NCI-H2081 (cell line): Measurements from ENCODE around the gene FOXO3B.
"Not testable (repeated sequence)": the region's sequence is repeated elsewhere in the genome, so short reads cannot be mapped to it uniquely, and the experiment has no call there.

Experiments
- DNase-seq, 2 experiments: peaks; one replicate each; lab custom pipeline; 2025; lab: John Stamatoyannopoulos, UW

The FOXO3B gene

DNA sequence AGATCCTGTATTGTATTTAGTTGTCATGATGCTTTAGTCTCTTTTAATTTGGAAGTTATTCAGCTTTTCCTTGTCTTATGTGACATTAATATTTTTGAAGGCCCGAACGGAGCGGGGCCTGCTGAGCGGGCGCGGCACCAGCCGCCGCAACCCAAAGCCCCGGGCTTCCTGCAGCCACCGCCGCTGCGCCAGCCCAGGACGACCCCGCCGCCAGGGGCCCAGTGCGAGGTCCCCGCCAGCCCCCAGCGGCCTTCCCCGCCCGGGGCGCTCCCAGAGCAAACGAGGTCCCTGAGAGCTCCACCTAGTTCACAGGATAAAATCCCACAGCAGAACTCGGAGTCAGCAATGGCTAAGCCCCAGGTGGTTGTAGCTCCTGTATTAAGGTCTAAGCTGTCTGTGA, 32.0 kb downstream of the FOXO3B start:
- not testable (repeated sequence) for DNase-seq

DNA sequence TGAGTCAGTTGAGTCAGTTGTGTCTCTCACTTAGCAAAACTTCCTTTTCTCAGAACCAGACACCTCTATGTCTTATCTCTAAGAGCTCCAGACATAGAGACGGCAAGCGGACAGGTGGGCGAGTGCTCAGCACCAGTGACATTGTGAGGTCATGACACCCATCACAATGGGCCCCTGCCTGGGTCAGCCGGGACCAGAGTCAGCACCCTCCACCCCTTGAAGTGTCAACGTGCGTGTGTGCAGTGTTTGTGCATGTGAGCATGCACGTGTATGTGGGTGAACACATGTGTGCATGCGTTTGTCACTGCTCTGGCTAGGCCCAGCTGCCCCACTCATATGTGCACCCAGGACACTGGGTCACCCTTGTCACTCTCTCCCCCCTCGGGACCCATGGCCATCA, 37.8 kb downstream of the FOXO3B start, which contains the start of gene TBC1D28:
TSS of gene TBC1D28 (minus strand) at position 101 of the 400 bp plus-strand sequence. CDS start 3,039 bp downstream, outside the sequence.
- DNase-seq, result not testable (repeated sequence)

DNA sequence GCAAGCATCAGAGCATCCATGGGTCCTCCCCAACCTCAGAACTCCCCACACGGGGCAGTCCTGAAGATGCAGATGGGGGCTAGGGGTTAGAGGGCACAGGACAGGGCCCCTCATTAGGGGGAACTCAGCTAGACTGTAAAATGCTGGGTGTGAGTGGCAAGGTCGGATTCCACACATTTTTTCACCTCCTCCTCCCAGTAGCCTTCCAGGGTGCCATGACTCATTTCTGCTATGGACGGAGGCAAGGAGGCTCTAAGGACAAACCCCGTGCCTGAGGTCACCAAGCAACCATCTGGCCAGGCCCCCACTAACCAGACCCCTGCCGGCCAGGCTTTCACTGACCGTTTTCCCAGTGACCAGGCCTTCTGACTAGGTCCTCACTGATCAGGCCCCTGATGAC, 39.0 kb downstream of the FOXO3B start:
- not testable (repeated sequence) for DNase-seq

DNA sequence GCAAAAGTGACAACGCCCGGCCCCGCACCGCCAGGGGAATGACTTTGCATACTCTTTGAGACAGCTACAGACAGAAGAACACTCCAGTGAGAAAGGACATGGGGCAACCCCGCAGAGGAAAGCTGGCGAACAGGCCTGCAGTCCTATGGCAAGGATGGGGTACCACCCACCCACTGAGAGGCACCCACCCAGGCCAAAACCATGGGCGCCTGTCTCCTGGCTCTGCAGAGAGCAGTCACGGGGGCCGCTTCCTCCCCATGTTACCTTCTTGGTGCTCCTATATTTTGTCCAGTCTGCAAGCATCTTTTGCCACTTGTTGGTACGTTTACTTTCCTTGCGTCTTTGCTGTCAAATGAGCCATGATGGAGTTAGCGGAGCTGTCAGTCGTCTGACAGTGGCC, 43.8 kb downstream of the FOXO3B start:
- not testable (repeated sequence) for DNase-seq

DNA sequence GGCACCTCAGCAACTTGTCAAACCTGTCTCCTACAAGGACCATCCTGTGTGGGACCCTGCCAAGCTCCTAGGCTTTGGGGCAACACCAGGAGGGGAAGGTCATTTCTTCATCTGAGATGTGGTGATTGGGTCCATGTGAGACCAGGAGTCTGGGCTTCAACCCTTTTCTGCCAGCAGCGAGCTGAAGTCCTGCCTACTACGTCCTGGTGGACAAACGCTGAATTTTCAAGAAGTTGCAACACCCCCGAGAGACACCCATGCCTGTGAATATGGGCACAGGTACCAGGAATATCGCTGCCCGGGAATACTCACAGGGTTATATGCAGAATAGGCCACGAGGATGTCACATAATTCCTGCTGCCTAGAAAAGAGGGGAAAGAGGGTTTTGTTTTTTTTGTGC, 45.9 kb downstream of the FOXO3B start:
- not testable (repeated sequence) for DNase-seq

DNA sequence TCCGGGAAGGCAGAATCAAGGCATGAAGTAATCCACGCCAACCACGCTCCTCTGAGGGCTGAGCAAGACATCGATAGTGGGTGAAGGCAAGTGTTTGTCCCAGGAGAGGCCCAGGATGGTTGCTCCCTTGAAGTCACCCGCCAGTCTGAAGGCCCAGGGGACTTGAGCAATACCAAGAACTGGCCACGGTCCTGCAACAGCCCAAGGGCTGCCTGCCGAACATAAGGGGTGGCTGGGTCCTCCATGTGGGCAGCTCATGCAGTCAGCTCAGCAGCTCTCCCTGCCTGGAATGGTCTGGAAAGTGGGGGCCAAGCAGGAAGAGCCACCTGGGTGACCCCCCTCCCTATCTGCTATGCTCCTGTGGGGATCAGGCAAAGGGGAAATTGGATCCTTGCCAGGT, 46.3 kb downstream of the FOXO3B start:
- DNase-seq, result not testable (repeated sequence)

DNA sequence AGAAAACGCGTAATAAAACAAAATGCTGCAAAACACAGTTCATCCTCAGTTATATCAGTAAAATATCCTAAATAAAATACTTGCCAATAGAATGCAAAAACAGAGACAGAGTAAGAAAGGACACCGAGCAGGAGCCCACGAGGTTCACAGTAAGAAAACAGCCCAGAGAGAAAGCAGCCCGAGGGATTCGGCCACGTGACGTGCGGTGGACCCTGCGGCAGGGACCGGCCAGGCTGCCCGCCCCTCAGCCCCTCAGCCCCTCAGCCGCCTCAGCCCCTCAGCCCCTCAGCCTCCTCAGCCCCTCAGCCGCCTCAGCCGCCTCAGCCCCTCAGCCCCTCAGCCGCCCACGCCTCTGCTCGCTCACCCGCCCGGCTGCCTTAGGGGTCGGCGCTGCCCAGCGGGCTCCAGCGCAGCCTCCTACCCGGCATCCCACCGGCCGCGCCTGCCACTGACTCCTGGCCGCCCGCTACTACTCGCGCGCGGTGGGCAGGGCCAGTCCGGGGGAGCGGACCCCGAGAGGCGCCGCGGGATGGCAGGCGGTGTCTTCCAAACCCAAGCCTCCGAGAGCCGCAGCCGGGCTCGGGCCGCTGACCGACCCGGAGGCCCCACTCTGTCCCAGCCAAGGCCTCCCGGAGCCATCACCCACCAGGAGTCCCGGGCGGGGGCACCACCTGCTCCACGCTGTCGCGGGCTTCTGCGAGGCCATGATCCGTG, 47.4 kb downstream of the FOXO3B start:
- not testable (repeated sequence) for DNase-seq
